Measurements from ENCODE around the gene PHACTR1.

The PHACTR1 gene

DNA sequence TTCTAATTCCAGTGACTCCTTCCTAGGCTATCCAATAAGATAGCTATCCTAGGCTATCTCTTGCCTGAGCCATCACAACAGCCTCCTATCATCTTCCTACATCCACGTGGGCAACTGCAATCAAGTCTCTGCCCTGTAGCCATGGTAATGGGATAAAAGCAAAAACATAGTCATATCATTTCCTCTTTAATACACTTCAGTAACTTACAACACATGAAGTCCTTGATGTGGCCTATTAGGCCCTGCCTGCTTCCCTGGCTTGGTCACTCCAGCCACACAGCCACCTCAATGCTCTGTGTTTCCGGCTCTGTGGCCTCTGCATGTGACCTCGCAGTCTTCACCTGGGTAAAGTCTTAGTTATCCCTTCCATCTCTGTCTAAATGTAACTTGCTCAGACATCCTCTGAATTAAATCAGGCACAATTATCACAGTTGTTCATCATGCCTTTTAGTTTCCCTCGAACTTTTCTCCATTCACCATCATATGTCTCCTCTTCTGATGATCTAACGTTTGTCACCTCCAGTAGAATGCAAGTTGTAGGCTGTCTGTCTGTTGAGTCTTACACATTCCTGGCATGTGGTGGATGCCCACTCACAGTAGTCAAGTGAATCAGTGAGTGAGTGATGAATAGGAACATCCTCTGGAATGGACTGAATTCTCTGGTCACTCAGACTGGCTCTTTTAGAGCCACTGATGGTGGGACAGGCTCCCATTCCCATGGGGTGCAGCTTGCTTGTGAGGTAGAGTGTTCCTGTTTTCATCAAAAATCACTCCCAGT lies 382.4 kb downstream of the PHACTR1 start:
- Histone ChIP-seq H4K20me1 (ENCODE audit: insufficient read depth, low read length) (no peaks in the 10 kb centered on the region), H3K9me3 (ENCODE audit: low read length) (no peaks in the 10 kb centered on the region), H2AFZ (ENCODE audit: low read length) (no peak overlapping the region), H3K79me2 (ENCODE audit: insufficient read depth, low read length) (no peaks in the 10 kb centered on the region), H3K27me3 (ENCODE audit: insufficient read depth, low read length) (no peaks in the 10 kb centered on the region), H3K4me3 (ENCODE audit: low read depth, low read length, poor library complexity, severe bottlenecking) (no peak overlapping the region), H3K27ac (ENCODE audit: low read depth, low read length, poor library complexity, severe bottlenecking) (no peak overlapping the region), H3F3A (ENCODE audit: insufficient read depth, low read length) (no peaks in the 10 kb centered on the region), H3K36me3 (ENCODE audit: insufficient read depth, low read length) (no peaks in the 10 kb centered on the region), H3K4me1 (ENCODE audit: insufficient read depth, low read length, severe bottlenecking) (no peaks in the 10 kb centered on the region), H3K9ac (ENCODE audit: low read length) (no peak overlapping the region), H3K9me2 (ENCODE audit: low read depth, low read length) (no peaks in the 10 kb centered on the region), H3K4me2 (ENCODE audit: low read length) (no peak overlapping the region)
- TF ChIP-seq CTCF (IDR thresholded peaks at IDR 0.05; ENCODE audit: low read length) (no peak), EZH2 (IDR thresholded peaks at IDR 0.05; ENCODE audit: borderline replicate concordance, low read length) (no peak)

GRCh38 chr6:13099771-13100170 lies 383.2 kb downstream of the PHACTR1 start:
- no peaks in the 10 kb centered on the region for H3K9me2 ChIP-seq (ENCODE audit: low read depth, low read length)

GRCh38 chr6:13101409-13101808 lies 384.8 kb downstream of the PHACTR1 start:
- Histone ChIP-seq H4K20me1 (ENCODE audit: insufficient read depth, low read length) (no peaks in the 10 kb centered on the region), H3K4me2 (ENCODE audit: low read length) (no peak overlapping the region), H3K79me2 (ENCODE audit: insufficient read depth, low read length) (no peaks in the 10 kb centered on the region), H3K27me3 (ENCODE audit: insufficient read depth, low read length) (no peaks in the 10 kb centered on the region), H3K36me3 (ENCODE audit: insufficient read depth, low read length) (no peaks in the 10 kb centered on the region), H3K4me3 (ENCODE audit: low read depth, low read length, poor library complexity, severe bottlenecking) (no peak overlapping the region), H3K9me3 (ENCODE audit: low read length) (no peaks in the 10 kb centered on the region), H3K4me1 (ENCODE audit: insufficient read depth, low read length, severe bottlenecking) (no peaks in the 10 kb centered on the region), H3K9me2 (ENCODE audit: low read depth, low read length) (no peaks in the 10 kb centered on the region), H3K9ac (ENCODE audit: low read length) (no peak overlapping the region), H2AFZ (ENCODE audit: low read length) (no peak overlapping the region), H3F3A (ENCODE audit: insufficient read depth, low read length) (no peaks in the 10 kb centered on the region), H3K27ac (ENCODE audit: low read depth, low read length, poor library complexity, severe bottlenecking) (no peak overlapping the region)
- no peak for TF ChIP-seq EZH2 (IDR thresholded peaks at IDR 0.05; ENCODE audit: borderline replicate concordance, low read length)
- TF ChIP-seq CTCF (IDR thresholded peaks at IDR 0.05; ENCODE audit: low read length): no peak

More at GRCh38 chr6:13099771-13100170, 383.2 kb downstream of the PHACTR1 start:
- Histone ChIP-seq H3K4me3 (ENCODE audit: low read depth, low read length, poor library complexity, severe bottlenecking) (no peak overlapping the region), H3F3A (ENCODE audit: insufficient read depth, low read length) (no peaks in the 10 kb centered on the region), H4K20me1 (ENCODE audit: insufficient read depth, low read length) (no peaks in the 10 kb centered on the region), H3K9ac (ENCODE audit: low read length) (no peak overlapping the region), H3K9me3 (ENCODE audit: low read length) (no peaks in the 10 kb centered on the region), H3K36me3 (ENCODE audit: insufficient read depth, low read length) (no peaks in the 10 kb centered on the region), H2AFZ (ENCODE audit: low read length) (no peak overlapping the region), H3K4me1 (ENCODE audit: insufficient read depth, low read length, severe bottlenecking) (no peaks in the 10 kb centered on the region), H3K27me3 (ENCODE audit: insufficient read depth, low read length) (no peaks in the 10 kb centered on the region), H3K4me2 (ENCODE audit: low read length) (no peak overlapping the region), H3K27ac (ENCODE audit: low read depth, low read length, poor library complexity, severe bottlenecking) (no peak overlapping the region), H3K79me2 (ENCODE audit: insufficient read depth, low read length) (no peaks in the 10 kb centered on the region)
- TF ChIP-seq EZH2 (IDR thresholded peaks at IDR 0.05; ENCODE audit: borderline replicate concordance, low read length): no peak
- TF ChIP-seq CTCF (IDR thresholded peaks at IDR 0.05; ENCODE audit: low read length): peak; percentile 20; the same call in 1 of the 2 replicates

Measured in OCI-LY1 (cell line).